Skin of body (tissue), 2 donors: Measurements from ENCODE around the gene COPS4. TPM values are rescaled to one million over a fixed set of nuclear protein-coding genes. Genes with fewer than 3 reads are reported as not detected.
"Not testable (repeated sequence)": the region's sequence is repeated elsewhere in the genome, so short reads cannot be mapped to it uniquely, and the experiment has no call there.

Experiments
- DNase-seq: peaks from one replicate; lab custom pipeline; 2025; lab: John Stamatoyannopoulos, UW
- total RNA-seq: library from RNA; depleted of rRNA; stranded (reverse); fragments of >200 nt; gene quantifications from one replicate; pipeline ENCODE4 v1.2.3, GENCODE V29; 2014

Gene COPS4
- total RNA-seq, 1 donor from 2014 or later = 85.4 TPM

GRCh38 chr4:83023599-83023998 is 11.4 kb upstream of the COPS4 start:
- not testable (repeated sequence) for DNase-seq

DNA sequence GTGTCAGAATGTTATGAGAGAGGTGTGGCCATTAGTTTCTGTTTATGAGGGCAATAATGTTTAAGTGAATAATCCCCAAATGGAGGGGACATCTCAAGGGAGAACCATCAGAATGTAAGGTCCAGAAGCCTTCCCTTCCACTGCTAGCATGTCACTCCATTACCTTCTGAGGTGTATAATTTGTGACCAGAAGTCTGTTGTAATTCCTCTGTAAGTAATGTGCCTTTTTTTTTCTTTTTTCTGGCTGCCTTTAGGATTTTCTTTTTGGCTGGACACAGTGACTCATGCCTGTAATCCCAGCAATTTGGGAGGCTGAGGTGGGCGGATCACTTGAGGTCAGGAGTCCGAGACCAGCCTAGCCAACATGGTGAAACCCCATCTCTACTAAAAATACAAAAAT is 10.8 kb upstream of the COPS4 start:
- no peak for DNase-seq

- no peak for DNase-seq
These were observed 9.4 kb upstream of the COPS4 start for GRCh38 chr4:83025563-83025962.

DNA sequence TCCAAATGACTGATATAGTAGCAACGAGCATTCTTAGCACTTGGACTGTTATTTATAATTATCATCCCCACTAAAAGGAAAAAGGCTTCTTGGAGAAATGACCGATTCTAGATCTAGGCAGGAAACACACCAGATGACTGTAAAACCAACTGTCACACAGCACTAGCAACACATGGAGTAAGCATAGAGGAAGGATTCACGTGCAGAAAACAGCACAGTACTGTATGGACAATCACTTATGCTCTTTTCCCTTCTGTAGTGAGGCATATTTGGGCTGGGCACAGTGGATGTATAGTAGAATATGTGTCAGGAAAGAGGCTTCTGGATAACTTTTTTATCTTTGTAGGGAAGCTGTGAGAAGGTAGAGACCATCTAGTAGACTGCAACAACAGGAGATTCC is 6.0 kb upstream of the COPS4 start:
- DNase-seq = no peak

DNA sequence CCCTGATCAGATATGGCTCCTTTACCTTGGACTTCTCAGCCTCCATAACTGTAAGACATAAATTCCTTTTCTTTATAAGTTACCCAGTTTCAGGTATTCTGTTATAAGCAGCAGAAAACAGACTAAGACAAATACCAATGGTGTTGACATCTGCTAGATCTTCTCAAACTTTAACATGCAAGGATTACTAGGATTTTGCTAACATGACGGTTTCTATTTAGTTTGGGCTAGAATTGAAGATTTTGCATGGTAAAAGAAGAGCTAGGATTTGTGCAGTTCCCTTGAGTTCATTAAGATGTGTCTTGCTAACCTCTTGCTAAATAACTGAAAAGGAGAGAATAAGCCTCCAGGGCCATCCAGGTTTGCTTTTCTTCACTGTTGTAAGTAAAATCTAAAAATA is 5.3 kb upstream of the COPS4 start:
- DNase-seq = no peak

- DNase-seq = no peak
These were observed 2.1 kb downstream of the COPS4 start for GRCh38 chr4:83036991-83037665.

- DNase-seq = no peak
These were observed 5.3 kb downstream of the COPS4 start for GRCh38 chr4:83040269-83040668.

DNA sequence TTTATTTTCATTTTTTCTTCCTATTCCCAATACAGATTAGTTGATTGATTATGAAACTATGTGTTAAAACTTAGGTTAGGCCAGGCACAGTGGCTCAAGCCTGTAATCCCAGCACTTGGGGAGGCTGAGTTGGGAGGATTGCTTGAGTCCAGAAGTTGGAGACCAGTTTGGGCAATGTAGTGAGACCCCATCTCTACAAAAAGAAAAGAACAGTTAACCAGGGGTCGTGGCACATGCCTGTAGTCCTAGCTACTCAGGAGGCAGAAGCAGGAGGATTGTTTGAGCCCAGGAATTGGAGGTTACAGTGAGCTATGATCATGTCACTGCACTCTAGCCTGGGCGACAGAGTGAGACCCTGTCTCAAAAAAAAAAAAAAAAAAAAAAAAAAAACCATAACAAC is 8.2 kb downstream of the COPS4 start:
- DNase-seq = not testable (repeated sequence)

DNA sequence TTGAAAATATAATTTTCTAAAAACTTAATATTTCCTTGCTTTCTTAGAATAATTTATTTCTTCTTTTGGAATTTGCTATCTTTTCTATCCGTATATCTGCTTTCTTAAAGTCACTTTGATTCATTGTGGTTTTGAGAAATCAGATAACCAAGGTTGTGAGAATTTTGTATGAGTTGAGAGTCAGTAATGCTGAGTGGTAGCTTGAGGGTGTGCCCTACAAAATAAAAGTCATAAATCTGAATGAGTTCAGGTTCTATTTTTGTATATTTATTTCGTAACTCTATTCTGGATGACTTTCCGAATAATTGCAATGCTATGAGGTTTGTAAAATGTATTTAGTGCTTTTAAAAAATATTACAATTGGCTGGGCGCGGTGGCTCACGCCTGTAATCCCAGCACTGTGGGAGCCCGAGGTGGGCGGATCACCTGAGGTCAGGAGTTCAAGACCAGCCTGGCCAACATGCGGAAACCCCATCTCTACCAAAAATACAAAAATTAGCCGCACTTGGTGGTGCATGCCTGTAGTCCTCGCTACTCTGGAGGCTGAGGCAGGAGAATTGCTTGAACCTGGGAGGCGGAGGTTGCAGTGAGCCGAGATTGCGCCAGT is 8.9 kb downstream of the COPS4 start:
- DNase-seq = no peak

- DNase-seq = no peak
These were observed 11.9 kb downstream of the COPS4 start for GRCh38 chr4:83046693-83047473.

DNA sequence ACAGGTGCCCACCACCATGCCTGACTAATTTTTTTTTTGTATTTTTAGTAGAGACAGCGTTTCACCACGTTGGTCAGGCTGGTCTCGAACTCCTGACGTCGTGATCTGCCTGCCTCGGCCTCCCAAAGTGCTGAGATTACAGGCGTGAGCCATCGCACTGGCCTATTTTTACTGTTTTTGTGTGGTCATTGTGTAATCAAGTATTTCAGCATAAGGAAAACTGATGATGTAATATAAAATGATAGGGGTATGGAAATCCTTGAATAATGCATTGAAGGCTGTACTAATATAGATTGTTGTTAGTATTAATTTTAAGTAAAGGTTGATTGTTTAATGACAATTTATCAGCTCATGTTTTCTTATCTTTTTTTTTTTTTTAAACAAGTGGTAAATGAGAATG is 13.8 kb downstream of the COPS4 start:
- not testable (repeated sequence) for DNase-seq

DNA sequence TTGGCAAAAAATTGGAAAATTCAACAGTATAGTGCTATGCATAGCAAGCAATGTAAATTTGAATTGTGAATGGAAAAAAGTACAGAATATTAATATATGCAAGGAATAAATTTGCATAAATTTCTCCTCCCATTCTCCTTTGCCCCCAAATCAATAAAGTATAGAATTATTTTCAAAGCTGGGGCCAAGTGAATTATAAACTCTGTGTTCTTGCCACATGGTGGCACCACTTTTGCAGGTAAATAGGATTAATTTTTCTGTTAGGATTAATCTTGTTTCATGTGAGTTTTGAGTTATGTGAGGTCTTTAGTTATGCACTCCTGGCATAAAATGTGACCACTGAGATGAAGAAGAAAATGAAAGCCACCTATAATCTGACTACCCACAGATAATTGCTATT is 19.9 kb downstream of the COPS4 start:
- no peak for DNase-seq

GRCh38 chr4:83062739-83063138 is 27.8 kb downstream of the COPS4 start:
- DNase-seq = peak; percentile 43

DNA sequence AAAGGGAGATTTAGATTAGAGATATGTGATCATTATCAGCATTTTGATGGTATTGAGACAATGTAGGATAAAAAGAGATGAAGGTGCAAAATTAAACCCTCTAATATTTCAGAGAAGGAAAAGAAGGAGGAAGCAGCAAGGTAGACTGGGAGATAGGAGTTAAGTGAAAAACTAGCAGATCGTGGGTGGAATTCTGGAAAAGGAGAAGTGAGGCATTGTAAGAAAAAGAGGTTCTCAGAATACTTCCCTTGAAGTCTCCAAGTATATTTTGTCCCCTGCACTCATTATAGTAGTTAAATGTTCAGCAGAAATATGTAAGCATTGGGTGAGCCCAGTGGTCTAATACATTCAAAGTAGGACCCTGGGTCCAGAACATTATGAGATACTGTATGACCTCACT is 30.3 kb downstream of the COPS4 start:
- no peak for DNase-seq

- DNase-seq = no peak
These were observed 32.2 kb downstream of the COPS4 start for GRCh38 chr4:83067058-83067639.

GRCh38 chr4:83071116-83071515 is 36.1 kb downstream of the COPS4 start:
- DNase-seq = no peak

DNA sequence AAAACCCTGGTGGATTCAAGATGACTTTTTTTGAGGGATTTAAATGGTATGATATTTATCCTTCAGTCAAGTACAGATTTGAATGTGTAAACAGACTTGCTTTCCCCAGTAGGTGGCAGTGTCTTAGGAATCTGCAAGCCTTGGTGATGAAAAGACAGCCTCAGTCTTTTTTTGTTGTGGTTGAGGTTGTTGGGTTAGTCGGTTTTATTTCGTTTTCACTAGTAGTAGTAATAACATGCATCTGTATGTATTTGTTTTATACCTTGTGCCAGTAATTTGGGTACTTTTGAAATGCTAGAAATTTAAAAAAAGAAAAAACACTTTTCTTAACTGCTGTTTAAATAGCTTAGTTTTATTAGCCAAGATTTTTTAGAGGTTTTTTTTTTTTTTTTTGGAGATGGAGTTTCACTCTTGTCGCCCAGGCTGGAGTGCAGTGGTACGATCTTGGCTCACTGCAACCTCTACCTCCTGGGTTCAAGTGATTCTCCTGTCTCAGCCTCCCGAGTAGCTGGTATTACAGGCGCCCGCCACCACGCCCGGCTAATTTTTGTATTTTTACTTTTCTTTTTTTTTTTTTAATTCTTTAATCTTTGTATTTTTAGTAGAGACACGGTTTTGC is 39.2 kb downstream of the COPS4 start:
- DNase-seq = peak; percentile 26

DNA sequence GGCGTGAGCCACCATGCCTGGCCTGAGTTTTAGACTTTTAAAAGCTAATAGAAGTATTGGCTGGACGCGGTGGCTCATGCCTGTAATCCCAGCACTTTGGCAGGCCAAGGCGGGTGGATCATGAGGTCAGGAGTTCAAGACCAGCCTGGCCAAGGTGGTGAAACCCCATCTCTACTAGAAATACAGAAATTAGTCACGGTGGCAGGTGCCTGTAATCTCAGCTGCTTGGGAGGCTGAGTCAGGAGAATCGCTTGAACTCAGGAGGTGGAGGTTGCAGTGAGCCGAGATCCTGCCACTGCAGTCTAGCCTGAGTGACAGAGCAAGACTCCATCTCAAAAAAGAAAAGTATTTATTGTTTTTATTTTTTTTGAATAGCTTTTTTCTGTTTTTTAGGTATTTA is 39.8 kb downstream of the COPS4 start:
- DNase-seq = not testable (repeated sequence)

- peak; percentile 34 for DNase-seq
These were observed 40.5 kb downstream of the COPS4 start for GRCh38 chr4:83075311-83076095.

GRCh38 chr4:83080561-83080960 is 45.6 kb downstream of the COPS4 start:
- no peak for DNase-seq

DNA sequence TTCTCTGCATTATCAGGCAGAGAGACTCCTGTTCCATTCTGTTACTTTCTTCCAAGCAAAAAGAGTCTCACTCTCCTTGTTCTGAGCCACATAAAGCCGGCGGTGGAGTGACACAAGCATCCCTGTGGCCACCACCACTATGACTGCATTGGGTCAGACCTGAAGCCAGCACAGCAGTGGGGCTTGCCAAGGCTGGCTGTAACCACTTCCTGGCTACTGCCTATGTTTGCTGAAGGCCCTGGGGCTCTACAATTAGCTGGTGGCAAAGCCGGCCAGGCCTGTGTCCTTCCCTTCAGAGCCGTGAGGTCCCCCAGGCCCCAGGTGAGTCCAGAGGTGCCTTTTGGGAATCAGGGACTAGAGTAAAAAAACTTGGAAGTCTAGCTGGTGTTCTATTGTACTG is 47.8 kb downstream of the COPS4 start:
- DNase-seq = no peak
